WERI-Rb-1 (cell line): ENCODE measurements around the gene SURF6.
"Not testable (repeated sequence)": the region's sequence is repeated elsewhere in the genome, so short reads cannot be mapped to it uniquely, and the experiment has no call there.

ENCODE experiments used
- DNase-seq: peaks from one replicate; pipeline ENCODE4 v3.0.0-alpha.2; 2020
- H3K27ac ChIP-seq: fragments of 250-450 bp; sonication (Bioruptor Pico); 2 replicates; pipeline ENCODE4 v1.5.1; 2020; ENCODE audit warnings: mild to moderate bottlenecking, moderate library complexity
- H3K27me3 ChIP-seq: fragments of 250-450 bp; sonication (Bioruptor Pico); 2 replicates; pipeline ENCODE4 v1.5.1; 2021; ENCODE audit warnings: mild to moderate bottlenecking, low read depth, moderate library complexity; ENCODE audit not compliant: insufficient read depth, severe bottlenecking
- H3K36me3 ChIP-seq: fragments of 250-450 bp; sonication (Bioruptor Pico); 2 replicates; pipeline ENCODE4 v1.5.1; 2020; ENCODE audit warnings: mild to moderate bottlenecking, moderate library complexity
- H3K4me3 ChIP-seq: 2 replicates; pipeline ENCODE4 v1.5.1; 2011; ENCODE audit warnings: low read depth, mild to moderate bottlenecking, control low read depth, low read length
- H3K9me3 ChIP-seq: fragments of 250-450 bp; sonication (Bioruptor Pico); 2 replicates; pipeline ENCODE4 v1.5.1; 2021; ENCODE audit warnings: mild to moderate bottlenecking, moderate library complexity; ENCODE audit not compliant: severe bottlenecking
- CTCF ChIP-seq: IDR thresholded peaks from 2 replicates; pipeline ENCODE4 v1.5.1; 2011; ENCODE audit warnings: low read depth, mild to moderate bottlenecking, control low read depth, inconsistent platforms, low read length

The SURF6 gene

DNA sequence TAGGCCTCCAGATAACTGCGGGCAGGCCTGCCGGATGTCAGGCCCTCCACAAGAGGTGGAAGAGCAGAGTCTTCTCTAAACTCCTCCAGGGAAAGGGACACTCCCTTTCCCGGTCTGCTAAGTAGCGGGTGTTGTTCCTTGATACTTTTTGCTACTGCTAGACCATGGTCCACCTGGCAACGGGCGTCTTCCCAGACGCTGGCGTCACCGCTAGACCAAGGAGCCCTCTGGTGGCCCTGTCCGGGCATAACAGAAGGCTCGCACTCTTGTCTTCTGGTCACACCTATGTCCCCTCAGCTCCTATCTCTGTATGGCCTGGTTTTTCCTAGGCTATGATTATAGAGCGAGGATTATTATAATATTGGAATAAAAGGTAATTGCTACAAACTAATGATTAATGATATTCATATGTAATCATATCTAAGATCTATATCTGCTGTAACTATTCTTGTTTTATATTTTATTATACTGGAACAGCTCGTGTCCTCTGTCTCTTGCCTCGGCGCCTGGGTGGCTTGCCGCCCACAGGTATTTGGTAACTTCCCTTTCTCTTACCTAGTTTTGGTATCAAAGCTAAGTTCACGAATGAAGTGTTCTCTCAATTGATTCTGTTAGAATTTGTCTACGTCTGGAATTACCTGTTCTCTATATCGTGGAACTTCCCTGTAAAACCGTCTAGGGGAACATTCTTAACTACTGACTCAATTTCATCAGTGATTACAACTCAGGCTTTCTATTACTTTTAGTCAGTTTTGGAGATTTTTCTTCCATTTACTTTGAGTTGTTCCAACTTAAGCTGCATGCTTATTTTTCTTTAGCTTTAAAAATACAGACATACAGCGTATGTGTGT is 6.5 kb downstream of the SURF6 start:
- not testable (repeated sequence) for H3K27me3 ChIP-seq, H3K9me3 ChIP-seq, H3K4me3 ChIP-seq, H3K27ac ChIP-seq
- TF ChIP-seq CTCF = peak; percentile 59; the same call in 1 of the 2 replicates
- H3K36me3 ChIP-seq = peaks cover 48% of the 10 kb centered on the region
- DNase-seq = peak; percentile 45

DNA sequence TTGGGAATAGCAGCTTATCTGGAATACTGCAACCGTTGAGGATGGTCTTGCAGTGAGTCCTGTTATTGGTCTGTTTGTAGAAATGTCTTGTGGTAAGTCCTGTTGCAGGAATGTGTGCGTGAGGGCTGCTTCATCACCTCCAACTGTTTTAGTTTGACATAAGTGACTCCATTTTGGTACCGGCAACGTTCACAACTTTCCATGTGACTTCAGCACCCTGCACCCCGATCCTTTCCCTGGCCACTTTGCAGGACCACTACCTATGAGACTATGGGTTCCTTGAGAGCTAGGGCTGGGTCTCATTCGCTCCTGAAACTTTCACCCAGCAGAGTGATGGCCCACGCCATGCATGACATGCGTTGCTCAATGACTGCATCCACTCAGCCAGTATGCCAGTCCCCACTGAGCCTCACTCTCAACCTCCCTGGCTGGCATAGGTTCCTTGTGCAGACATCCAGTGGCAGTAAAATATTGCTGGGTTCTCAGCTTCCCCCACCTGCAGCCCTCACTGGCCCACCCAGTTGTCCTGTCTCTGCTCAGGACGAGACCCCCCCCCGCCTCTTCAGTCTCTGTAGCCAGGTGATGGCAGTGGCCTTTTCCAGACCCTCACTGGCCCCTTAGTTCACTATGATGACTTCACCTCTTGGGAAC is 8.0 kb downstream of the SURF6 start:
- DNase-seq = no peak
- no peak for TF ChIP-seq CTCF
- H3K4me3 ChIP-seq = no peak overlapping the region
- peaks cover 5% of the 10 kb centered on the region for H3K9me3 ChIP-seq
- H3K36me3 ChIP-seq = peaks cover 32% of the 10 kb centered on the region
- no peak overlapping the region for H3K27ac ChIP-seq
- no peaks in the 10 kb centered on the region for H3K27me3 ChIP-seq

DNA sequence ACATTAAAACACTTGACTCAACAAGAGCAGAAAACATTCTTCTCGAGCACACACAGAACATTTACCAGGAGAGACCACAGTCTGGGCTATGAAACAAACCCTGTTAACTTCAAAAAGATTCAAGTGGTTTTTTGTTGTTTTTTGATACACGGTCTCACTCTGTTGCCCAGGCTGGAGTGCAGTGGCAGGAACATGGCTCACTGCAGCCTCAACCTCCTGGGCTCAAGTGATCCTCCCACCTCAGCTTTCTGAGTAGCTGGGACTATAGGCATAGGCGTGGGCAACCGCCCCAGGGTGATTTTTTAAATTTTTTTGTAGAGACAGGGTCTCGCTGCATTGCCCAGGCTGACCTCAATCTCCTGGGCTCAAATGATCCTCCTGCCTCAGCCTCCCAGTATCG is 9.0 kb downstream of the SURF6 start:
- not testable (repeated sequence) for DNase-seq, H3K27me3 ChIP-seq, H3K4me3 ChIP-seq

GRCh38 chr9:133323991-133324703 is 11.8 kb downstream of the SURF6 start:
- no peak overlapping the region for H3K27ac ChIP-seq
- H3K27me3 ChIP-seq = no peaks in the 10 kb centered on the region
- no peak overlapping the region for H3K4me3 ChIP-seq
- peaks cover 5% of the 10 kb centered on the region for H3K9me3 ChIP-seq
- no peak for TF ChIP-seq CTCF
- DNase-seq = no peak
- H3K36me3 ChIP-seq = no peaks in the 10 kb centered on the region

More for the DNA sequence above, 9.0 kb downstream of the SURF6 start:
- peaks cover 23% of the 10 kb centered on the region for H3K36me3 ChIP-seq
- H3K27ac ChIP-seq, H3K9me3 ChIP-seq: not testable (repeated sequence)

- Histone ChIP-seq H3K4me3 (no peak overlapping the region), H3K36me3 (no peaks in the 10 kb centered on the region), H3K9me3 (peaks cover 5% of the 10 kb centered on the region), H3K27ac (no peak overlapping the region), H3K27me3 (no peaks in the 10 kb centered on the region)
- DNase-seq = no peak
- no peak for TF ChIP-seq CTCF
These were observed 12.8 kb downstream of the SURF6 start for GRCh38 chr9:133323211-133323610.

GRCh38 chr9:133322701-133323100 is 13.3 kb downstream of the SURF6 start:
- DNase-seq = peak; percentile 31
- no peak overlapping the region for H3K4me3 ChIP-seq
- no peaks in the 10 kb centered on the region for H3K36me3 ChIP-seq
- no peaks in the 10 kb centered on the region for H3K27me3 ChIP-seq
- TF ChIP-seq CTCF = no peak
- H3K9me3 ChIP-seq = peaks cover 5% of the 10 kb centered on the region
- no peak overlapping the region for H3K27ac ChIP-seq
